HG03575 (cell line): ENCODE data around the gene LUZP4.
"Not testable (repeated sequence)": the region's sequence is repeated elsewhere in the genome, so short reads cannot be mapped to it uniquely, and the experiment has no call there.

ENCODE experiments used
- ATAC-seq: cut with Tn5 transposase; IDR thresholded peaks from one replicate; pipeline ENCODE4 v1.9.1; 2021; ENCODE audit not compliant: unreplicated experiment, insufficient number of reproducible peaks, low FRiP score; ENCODE audit errors: extremely low read depth

The LUZP4 gene

GRCh38 chrX:115330498-115331168 lies 41.1 kb downstream of the LUZP4 start:
- ATAC-seq: no peak

DNA sequence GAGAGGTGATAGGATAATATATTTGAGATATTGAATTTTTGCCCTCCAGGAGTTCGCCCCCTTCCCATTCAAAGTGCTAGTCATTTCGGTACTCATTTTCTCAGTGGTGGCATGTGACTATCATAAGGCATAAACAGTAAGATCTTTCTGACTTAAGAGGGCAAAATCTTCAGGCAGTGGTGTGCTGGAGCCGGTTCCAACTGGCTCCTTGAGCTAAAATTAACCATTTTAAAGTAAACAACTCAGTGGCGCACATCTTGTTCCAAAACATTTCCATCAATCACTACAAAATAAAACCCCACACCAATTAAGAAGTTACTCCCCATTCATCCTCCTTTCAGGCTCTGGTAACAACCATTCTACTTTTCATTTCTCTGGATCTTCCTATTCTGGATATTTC lies 43.3 kb downstream of the LUZP4 start:
- no peak for ATAC-seq

DNA sequence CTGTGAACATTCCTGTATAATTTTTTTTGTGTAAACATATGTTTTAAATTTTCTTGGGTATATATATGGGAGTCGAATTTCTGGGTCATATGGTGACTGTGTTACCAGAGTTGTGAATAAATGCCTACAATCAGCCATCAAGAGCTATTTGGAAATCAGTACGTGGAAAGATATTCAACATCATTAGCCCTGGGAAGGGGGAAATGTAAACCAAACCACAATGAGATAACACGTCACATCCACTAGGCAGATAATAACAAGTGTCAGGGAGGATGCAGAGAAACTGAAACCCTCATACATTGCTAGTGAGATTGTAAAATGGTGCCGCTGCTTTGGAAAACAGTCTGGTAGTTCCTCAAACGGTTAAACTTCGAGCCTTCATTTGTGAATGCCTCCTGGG lies 43.9 kb downstream of the LUZP4 start:
- no peak for ATAC-seq

DNA sequence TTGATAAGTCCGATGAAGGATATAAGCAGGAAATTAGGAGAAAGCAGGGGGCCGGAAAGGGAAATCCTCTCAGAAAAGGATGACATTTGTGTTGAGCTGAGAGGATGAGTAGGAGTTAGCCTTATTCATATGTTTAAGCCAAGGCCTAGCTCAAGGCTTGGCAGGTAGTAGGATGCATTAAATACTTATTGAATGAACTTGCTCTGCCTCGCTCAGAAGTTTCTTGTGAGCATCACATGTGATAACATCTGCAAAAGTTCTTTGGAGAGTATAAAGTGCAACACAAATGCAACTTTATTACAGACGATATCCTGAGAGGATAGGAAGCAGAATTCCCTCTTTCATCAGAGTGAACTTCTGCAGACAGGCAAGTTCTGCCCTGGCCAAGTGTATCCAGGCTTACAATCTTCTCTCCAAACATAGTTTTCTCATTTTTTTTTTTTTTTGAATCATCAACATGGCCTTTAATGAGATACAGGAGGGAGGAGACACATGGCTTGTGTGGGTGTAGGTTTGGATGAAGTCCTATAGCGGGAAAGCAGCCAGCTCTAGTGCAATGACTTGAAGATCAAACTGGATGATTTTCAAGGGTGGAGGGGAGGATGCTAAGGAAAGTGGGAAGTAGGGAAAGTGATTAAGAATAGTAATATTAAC lies 48.1 kb downstream of the LUZP4 start:
- no peak for ATAC-seq

GRCh38 chrX:115339441-115340025 lies 50.0 kb downstream of the LUZP4 start:
- ATAC-seq: no peak

- ATAC-seq: no peak
Measured at GRCh38 chrX:115341421-115341820, 51.9 kb downstream of the LUZP4 start.

DNA sequence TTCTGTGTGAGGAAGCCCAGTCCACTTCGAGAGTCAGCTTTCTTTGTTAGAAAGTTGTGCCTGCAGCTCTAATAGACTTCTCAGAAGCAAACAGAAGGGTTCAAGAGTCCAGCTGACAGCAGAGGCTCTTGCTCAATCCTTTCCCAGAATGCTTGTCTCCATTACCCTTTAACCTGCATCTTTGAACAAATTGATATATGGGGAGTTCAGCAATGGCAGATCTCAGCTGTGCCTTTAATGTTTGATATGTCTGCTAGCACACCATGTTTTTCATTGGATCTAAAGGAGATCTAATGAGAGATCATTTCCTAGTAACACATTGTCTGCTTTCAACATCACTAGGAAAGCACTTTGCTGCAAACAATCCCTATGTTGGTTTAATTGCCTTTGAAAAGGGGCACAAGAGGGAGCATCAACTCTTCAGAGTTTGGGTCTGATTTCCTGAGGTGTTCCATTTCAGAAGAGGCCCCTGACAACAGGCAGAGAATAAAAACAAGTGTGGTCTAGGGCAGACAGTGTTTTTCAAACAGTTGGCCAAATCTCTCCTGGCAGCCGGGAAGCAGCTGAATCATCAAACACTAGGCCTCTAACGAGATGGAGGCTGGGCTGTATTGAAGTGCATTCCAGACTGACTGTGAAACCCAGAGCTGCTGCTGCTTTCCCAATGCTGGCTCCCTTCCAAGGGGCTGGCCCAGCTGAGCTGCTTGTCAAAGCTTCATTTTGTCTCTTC lies 55.5 kb downstream of the LUZP4 start:
- no peak for ATAC-seq

DNA sequence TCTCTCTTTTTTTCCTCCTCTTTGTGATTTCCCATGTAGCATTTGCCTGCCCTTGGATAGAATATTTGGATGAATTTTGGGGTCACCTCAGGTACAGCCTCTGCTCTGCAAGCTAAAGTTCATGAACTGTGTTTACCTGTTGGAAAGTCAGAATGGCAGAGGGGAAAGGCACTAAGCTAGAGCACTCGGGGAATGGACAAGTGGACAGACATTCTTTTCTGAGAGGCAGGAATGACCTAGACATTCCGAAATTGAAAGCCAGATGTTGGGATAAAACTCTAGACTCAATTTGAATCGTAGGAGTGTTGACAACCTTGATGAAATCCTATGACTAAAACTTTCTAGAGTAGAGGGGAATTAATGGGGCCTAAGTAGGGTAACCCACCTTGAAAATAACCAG lies 56.1 kb downstream of the LUZP4 start:
- no peak for ATAC-seq

GRCh38 chrX:115346738-115347137 lies 57.2 kb downstream of the LUZP4 start:
- not testable (repeated sequence) for ATAC-seq

DNA sequence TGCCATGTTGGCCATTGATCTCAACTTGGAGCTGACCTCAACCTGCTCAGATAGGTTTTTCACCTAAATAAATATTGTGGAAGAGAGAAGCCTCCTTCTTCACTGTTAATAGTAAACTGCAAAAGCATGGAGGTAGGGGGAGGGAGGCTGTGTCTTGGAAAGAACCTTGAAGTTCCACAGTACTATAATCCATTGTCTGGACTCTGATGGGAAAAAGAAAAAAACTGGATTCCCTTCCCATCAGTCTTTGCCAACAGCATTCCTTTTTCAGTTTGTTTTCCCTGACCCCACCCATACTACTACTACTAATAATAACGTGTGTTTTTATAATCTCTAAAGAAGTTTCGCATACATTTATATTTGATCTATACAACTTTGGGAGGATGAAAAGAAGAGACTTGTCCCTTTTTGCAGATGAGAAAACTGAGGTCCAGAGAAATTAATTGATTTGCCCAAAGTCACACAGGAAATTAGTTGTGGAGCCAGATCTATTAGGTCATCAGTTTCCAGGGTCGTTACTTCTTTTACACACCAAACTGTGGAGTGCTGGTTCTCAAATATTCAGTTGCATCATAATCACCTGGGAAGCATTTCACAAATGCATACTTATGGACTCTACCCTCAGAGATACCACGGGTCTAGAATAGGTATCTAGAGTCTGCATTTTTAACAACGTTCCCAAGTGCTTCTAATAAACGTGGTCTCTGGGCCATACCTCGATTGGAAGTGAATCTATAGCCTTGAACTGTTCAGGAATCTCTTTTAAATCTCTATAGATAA lies 59.1 kb downstream of the LUZP4 start:
- no peak for ATAC-seq

DNA sequence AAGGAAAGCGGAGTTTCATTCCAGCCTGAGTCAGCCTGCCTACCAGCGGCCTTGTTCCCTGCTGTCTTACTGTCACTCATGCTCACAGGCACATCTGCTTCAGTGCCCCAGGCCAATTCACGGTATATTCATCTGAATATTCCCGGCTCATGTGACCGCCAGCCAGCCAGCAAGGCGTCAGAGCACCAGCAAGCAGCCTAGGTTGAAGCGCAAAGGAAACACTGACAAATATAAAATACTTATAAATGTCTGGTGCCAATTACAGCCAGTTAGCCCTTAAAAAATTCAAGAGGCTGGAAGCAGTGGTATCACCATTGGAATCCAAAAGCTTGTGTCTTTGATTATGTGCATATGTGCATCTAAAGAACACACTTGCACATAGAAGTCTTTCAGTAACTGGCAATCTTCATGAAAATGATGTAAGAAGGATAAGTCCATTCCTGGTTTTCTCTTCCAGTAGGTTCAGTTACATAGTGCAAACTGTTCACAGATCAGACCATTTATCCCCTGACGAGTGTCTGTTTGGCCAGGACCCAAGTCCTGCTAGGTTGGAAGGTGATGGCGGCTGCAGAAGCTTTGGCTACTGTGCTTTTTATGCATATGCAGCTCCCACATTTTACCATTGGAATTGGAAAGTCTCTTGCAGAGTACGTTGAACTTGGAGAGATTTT lies 61.3 kb downstream of the LUZP4 start:
- ATAC-seq: no peak

DNA sequence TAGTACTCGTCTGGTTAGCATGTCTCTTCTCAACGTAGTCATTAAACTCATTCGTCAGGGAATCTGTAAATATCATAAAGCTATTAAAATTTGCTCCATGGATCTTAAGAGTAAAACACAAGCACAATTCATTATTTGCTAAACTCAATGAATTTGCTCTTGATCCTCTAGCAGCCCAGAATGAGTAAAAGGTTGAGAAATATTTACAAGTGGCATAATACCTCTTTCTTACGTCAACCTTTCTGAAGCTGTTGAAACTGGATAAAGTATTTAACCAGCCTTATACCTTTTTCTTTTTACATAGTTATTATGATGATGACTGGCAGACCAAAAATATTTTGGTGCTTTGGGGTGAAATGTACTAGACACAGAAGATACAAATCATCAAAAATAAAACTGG lies 66.9 kb downstream of the LUZP4 start:
- no peak for ATAC-seq
